ENCODE measurements around the gene MRPS15.

GRCh38 chr1:36466370-36467026 lies 2.3 kb upstream of the MRPS15 start:
- TF ChIP-seq, protein P1, sequence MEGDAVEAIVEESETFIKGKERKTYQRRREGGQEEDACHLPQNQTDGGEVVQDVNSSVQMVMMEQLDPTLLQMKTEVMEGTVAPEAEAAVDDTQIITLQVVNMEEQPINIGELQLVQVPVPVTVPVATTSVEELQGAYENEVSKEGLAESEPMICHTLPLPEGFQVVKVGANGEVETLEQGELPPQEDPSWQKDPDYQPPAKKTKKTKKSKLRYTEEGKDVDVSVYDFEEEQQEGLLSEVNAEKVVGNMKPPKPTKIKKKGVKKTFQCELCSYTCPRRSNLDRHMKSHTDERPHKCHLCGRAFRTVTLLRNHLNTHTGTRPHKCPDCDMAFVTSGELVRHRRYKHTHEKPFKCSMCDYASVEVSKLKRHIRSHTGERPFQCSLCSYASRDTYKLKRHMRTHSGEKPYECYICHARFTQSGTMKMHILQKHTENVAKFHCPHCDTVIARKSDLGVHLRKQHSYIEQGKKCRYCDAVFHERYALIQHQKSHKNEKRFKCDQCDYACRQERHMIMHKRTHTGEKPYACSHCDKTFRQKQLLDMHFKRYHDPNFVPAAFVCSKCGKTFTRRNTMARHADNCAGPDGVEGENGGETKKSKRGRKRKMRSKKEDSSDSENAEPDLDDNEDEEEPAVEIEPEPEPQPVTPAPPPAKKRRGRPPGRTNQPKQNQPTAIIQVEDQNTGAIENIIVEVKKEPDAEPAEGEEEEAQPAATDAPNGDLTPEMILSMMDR (IDR thresholded peaks at IDR 0.05), result no peak
- TF ChIP-seq EP300 (IDR thresholded peaks at IDR 0.05; ENCODE audit: low read depth) (no peak), POLR2AphosphoS5 (IDR thresholded peaks at IDR 0.05) (no peak)
